Muscle of leg (tissue), 11 donors: Measurements from ENCODE around the gene CCNA1. TPM values are rescaled to one million over a fixed set of nuclear protein-coding genes. Genes with fewer than 3 reads are reported as not detected.

Experiments used
- DNase-seq: peaks from one replicate; pipeline ENCODE4 v3.0.0; 2013
- H3K27ac ChIP-seq: one replicate; pipeline ENCODE4 v1.5.1; 2013; ENCODE audit warnings: mild to moderate bottlenecking, low read length, control low read depth
- H3K27me3 ChIP-seq: one replicate; pipeline ENCODE4 v1.6.1; 2013; ENCODE audit warnings: low read length; ENCODE audit not compliant: control insufficient read depth, insufficient read depth
- H3K36me3 ChIP-seq: one replicate; pipeline ENCODE4 v1.6.1; 2013; ENCODE audit warnings: low read length; ENCODE audit not compliant: control insufficient read depth, insufficient read depth
- H3K4me1 ChIP-seq: one replicate; pipeline ENCODE4 v1.6.1; 2013; ENCODE audit warnings: low read length; ENCODE audit not compliant: control insufficient read depth, insufficient read depth
- H3K4me3 ChIP-seq: one replicate; pipeline ENCODE4 v1.5.1; 2013; ENCODE audit warnings: low read length, control low read depth
- H3K9me3 ChIP-seq: replicated peaks from 2 replicates; pipeline ENCODE4 v1.6.1; 2013; ENCODE audit warnings: low read depth, low read length; ENCODE audit not compliant: control insufficient read depth
- WGBS: methylation state at CpG from one replicate; pipeline ENCODE4 v1.1.5; 2013; ENCODE audit warnings: missing lambda C conversion rate; ENCODE audit not compliant: insufficient coverage; 5-methylcytosine and 5-hydroxymethylcytosine counted together
- polyA plus RNA-seq, 8 donors: library from polyadenylated mRNA; unstranded; fragments of 120-200 nt; gene quantifications; one replicate each; pipeline versions ENCODE4 v1.2.1 to v1.2.3, GENCODE V29; 2013; ENCODE audit warnings: inconsistent platforms in 1 of 8, low replicate concordance in 1 of 8; ENCODE audit not compliant: insufficient read length in 8 of 8, insufficient read depth in 1 of 8
- total RNA-seq: library from RNA; stranded (reverse); fragments of 120-200 nt; gene quantifications from one replicate; pipeline ENCODE4 v1.2.4, GENCODE V29; 2013

CCNA1 gene
- total and polyA plus RNA-seq, 9 donors, result 0.75 to 1.3 (median 1.0) TPM

GRCh38 chr13:36450534-36450933 lies 18.2 kb downstream of the CCNA1 start:
- Histone ChIP-seq H3K4me3 (no peak overlapping the region), H3K4me1 (no peaks in the 10 kb centered on the region), H3K27ac (no peak overlapping the region), H3K27me3 (no peaks in the 10 kb centered on the region), H3K36me3 (no peaks in the 10 kb centered on the region), H3K9me3 (no peaks in the 10 kb centered on the region)
- 63% methylated on average over 2 of the region's 3 CpGs for WGBS
- DNase-seq, result no peak

DNA sequence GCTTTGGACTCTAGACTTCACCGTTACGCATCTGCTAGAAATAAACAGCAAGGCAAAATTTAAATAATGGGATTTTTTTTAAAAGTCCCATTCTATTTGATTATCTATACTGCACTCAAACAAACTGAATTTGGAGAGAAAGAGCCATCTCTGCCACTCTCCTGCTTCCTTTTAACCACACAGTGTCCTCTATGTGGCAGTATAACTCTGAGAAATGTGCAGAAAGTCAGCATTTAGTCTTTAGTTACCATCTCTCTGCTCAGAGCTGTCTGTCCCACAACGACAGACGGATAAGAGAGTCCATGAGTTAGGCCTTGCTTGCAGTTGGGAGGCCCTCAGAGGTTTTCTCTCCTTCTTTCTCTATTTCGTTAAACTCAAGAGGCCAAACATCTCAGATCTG lies 21.2 kb downstream of the CCNA1 start:
- Histone ChIP-seq H3K36me3 (no peaks in the 10 kb centered on the region), H3K9me3 (no peaks in the 10 kb centered on the region), H3K4me1 (no peaks in the 10 kb centered on the region), H3K4me3 (no peak overlapping the region), H3K27ac (no peak overlapping the region), H3K27me3 (no peaks in the 10 kb centered on the region)
- WGBS, result no CpG with 5 or more reads among the region's 5 CpGs
- peak; percentile 59 for DNase-seq

DNA sequence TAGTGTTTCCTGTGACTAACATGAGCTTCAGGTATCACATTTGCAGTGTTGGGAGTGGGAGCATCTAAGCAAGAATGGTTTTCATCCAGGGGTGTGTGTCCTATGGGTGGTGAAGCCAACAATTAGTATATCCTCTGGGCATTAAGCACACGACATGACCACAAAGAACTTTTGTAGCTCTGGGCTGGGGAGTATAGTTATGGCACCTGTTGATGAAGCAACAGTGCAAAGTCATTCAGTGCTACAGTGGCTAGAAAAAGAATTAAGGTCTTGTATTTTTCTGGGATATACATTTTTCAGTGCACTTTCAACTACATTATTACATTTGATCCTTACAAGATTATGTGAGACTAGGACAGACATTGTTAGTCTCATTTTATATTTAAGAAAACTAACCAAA lies 21.8 kb downstream of the CCNA1 start:
- Histone ChIP-seq H3K9me3 (no peaks in the 10 kb centered on the region), H3K4me3 (no peak overlapping the region), H3K27me3 (no peaks in the 10 kb centered on the region), H3K36me3 (no peaks in the 10 kb centered on the region), H3K4me1 (no peaks in the 10 kb centered on the region), H3K27ac (no peak overlapping the region)
- no peak for DNase-seq
- 60% methylated on average over 1 of the region's 1 CpG for WGBS

DNA sequence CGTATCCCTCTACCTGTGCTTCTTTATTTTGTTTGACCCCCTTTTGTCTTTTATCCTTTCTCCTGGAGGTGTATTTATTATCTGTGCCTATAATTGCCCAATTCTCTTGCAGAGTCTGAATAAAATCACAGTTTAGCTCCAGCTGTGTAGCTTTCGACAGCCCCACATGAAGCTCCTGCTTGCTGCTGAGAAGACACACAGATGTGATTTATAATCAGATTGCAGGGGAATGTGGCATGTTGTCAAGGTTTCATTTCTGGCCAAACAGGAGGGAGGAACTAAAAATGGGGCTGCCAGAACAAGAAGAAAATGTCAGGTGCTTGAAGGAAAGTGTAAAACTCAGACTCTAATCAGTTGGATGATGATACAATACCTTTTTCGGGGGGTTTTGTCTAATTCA lies 22.7 kb downstream of the CCNA1 start:
- Histone ChIP-seq H3K4me1 (no peaks in the 10 kb centered on the region), H3K9me3 (no peaks in the 10 kb centered on the region), H3K36me3 (no peaks in the 10 kb centered on the region), H3K27ac (no peak overlapping the region), H3K4me3 (no peak overlapping the region), H3K27me3 (no peaks in the 10 kb centered on the region)
- WGBS, result 20% methylated on average over 1 of the region's 3 CpGs
- DNase-seq, result no peak

DNA sequence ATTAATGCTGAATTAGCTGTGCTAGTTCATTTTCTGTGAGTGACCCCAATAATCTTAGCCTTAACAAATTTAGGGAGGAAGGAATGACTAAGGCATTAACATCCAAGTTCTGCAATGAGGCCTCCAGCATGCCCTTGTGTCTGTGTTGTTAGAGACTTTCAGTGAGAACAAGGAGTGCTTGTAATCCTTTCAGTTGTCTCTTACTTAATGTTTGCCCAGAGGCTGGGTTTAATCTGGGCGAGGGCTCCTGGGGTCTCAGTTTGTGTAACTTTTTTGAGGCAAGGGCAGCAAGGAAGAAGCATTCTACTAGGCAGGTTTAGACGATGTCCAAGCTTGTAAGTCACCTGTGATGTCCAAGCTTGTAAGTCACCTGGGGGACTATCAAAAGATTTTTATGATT lies 24.3 kb downstream of the CCNA1 start:
- no peak overlapping the region for H3K4me3 ChIP-seq
- H3K27ac ChIP-seq, result no peak overlapping the region
- H3K9me3 ChIP-seq, result no peaks in the 10 kb centered on the region
- no peak for DNase-seq
- H3K27me3 ChIP-seq, result no peaks in the 10 kb centered on the region
- WGBS, result 69% methylated on average over 2 of the region's 2 CpGs
- H3K4me1 ChIP-seq, result no peaks in the 10 kb centered on the region
- no peaks in the 10 kb centered on the region for H3K36me3 ChIP-seq

- Histone ChIP-seq H3K4me1 (no peaks in the 10 kb centered on the region), H3K27ac (no peak overlapping the region), H3K4me3 (no peak overlapping the region), H3K36me3 (no peaks in the 10 kb centered on the region), H3K27me3 (no peaks in the 10 kb centered on the region), H3K9me3 (no peaks in the 10 kb centered on the region)
- DNase-seq, result no peak
Measured at GRCh38 chr13:36461506-36461905, 29.2 kb downstream of the CCNA1 start.

DNA sequence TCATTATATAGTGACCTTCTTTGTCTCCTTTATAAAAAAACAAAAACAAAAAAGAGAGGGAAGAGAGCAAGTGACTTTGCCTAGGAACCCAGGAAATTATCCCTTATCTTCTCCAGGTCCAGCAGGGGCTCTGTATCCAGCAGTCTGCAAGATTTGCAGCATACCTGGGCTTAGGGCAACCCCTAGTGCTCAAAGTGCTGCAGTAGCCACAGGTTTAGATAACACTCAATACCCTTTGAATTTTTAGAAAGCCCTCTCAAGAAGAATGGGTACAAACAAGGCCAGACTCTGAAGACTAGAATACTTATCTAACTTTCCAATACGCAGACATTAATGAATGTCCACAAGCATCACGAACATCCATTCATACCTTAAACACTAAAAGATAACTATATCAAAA lies 43.2 kb downstream of the CCNA1 start:
- Histone ChIP-seq H3K27ac (no peak overlapping the region), H3K27me3 (no peaks in the 10 kb centered on the region), H3K4me3 (no peak overlapping the region), H3K36me3 (no peaks in the 10 kb centered on the region), H3K9me3 (no peaks in the 10 kb centered on the region), H3K4me1 (no peaks in the 10 kb centered on the region)
- no CpG with 5 or more reads among the region's 2 CpGs for WGBS
- DNase-seq, result no peak

DNA sequence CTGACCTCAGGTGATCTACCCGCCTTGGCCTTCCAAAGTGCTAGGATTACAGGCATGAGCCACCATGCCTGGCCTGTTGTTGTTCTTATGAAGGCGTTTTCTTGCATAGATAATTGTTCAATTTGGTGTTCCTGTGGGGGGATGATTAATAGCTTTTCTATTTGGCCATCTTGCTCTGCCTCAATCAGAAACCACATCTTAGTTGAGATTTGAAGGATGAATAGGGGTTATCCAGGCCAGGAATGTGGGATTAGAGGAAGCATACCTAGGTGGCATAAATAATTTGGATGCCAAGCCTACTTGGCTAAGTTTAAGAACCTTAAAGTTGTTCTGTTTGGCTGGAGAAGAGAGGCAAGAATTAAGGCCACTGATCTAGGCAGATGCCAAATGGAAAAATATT lies 44.4 kb downstream of the CCNA1 start:
- WGBS, result no CpG with 5 or more reads among the region's 2 CpGs
- Histone ChIP-seq H3K4me1 (no peaks in the 10 kb centered on the region), H3K27ac (no peak overlapping the region), H3K9me3 (no peaks in the 10 kb centered on the region), H3K27me3 (no peaks in the 10 kb centered on the region), H3K4me3 (no peak overlapping the region), H3K36me3 (no peaks in the 10 kb centered on the region)
- DNase-seq, result no peak

- DNase-seq, result no peak
- no peaks in the 10 kb centered on the region for H3K9me3 ChIP-seq
- H3K4me3 ChIP-seq, result no peak overlapping the region
- H3K27me3 ChIP-seq, result no peaks in the 10 kb centered on the region
- WGBS, result no CpG with 5 or more reads among the region's 2 CpGs
- H3K36me3 ChIP-seq, result no peaks in the 10 kb centered on the region
- no peaks in the 10 kb centered on the region for H3K4me1 ChIP-seq
- no peak overlapping the region for H3K27ac ChIP-seq
Measured at GRCh38 chr13:36480726-36481427, 48.6 kb downstream of the CCNA1 start.

GRCh38 chr13:36490055-36490454 lies 57.8 kb downstream of the CCNA1 start:
- DNase-seq, result no peak
- Histone ChIP-seq H3K27me3 (no peaks in the 10 kb centered on the region), H3K9me3 (no peaks in the 10 kb centered on the region), H3K36me3 (no peaks in the 10 kb centered on the region), H3K4me1 (no peaks in the 10 kb centered on the region), H3K4me3 (no peak overlapping the region), H3K27ac (no peak overlapping the region)
